Pancreas (tissue), 10 donors: Measurements from ENCODE around the gene DHH. TPM values are rescaled to one million over a fixed set of nuclear protein-coding genes. Genes with fewer than 3 reads are reported as not detected.

ENCODE experiments used
- ATAC-seq, 4 donors: fragments of 200-7000 bp; cut with Tn5 transposase; one replicate each; pipeline versions ENCODE4 v1.8.0 to v1.9.1; 2020; ENCODE audit warnings: mild to moderate bottlenecking in 4 of 4, moderate library complexity in 4 of 4
- DNase-seq, 6 donors: peaks; one replicate each; pipeline ENCODE4 v3.0.0-alpha.2; 2020
- FAIRE-seq: peaks from 2 replicates; lab custom pipeline; 2012; peaks lifted over from hg19 to GRCh38; lab: Jason Lieb, UNC
- H3K27ac ChIP-seq, 4 donors: fragments of 200-600 bp; sonication (generic); 1 replicate in 3 of 4; 2 replicates in 1 of 4; pipeline versions ENCODE4 v1.5.0 to v1.8.0; 2020
- H3K27me3 ChIP-seq, 4 donors: fragments of 200-600 bp; one replicate each; pipeline ENCODE4 v1.8.0; 2021
- H3K36me3 ChIP-seq, 3 donors: fragments of 200-600 bp; sonication (generic) in 1 of 3; one replicate each; pipeline versions ENCODE4 v1.5.0 to v1.8.0; 2020 to 2021
- H3K4me1 ChIP-seq, 3 donors: fragments of 200-600 bp; one replicate each; pipeline ENCODE4 v1.8.0; 2021
- H3K4me3 ChIP-seq, 4 donors: fragments of 200-600 bp; sonication (generic) in 2 of 4; one replicate each; pipeline versions ENCODE4 v1.5.0 to v1.8.0; 2020 to 2021
- H3K9me3 ChIP-seq, 4 donors: fragments of 200-600 bp; one replicate each; pipeline ENCODE4 v1.8.0; 2021
- CTCF ChIP-seq, 4 donors: fragments of 200-600 bp; sonication (generic) in 3 of 4; IDR thresholded peaks; one replicate each; pipeline versions ENCODE4 v1.5.0 to v1.8.0; 2021; ENCODE audit warnings: antibody characterized with exemption in 4 of 4
- WGBS, 2 donors: extraction: QIAGEN DNeasy Blood & Tissue Kit; methylation state at CpG; one replicate each; pipeline ENCODE4 v1.1.7; 2013; 5-methylcytosine and 5-hydroxymethylcytosine counted together
- intact Hi-C, 3 donors: fragments of 100-400 bp; cut with DNase I; formaldehyde crosslinking; loops; one replicate each; pipeline versions ENCODE4 v1.11.1 to v1.14.2; 2022
- polyA plus RNA-seq, 2 donors: library from polyadenylated mRNA; stranded (reverse); fragments of 200-250 nt; gene quantifications; one replicate each; pipeline ENCODE4 v1.2.3, GENCODE V29; 2013
- total RNA-seq, 6 donors: library from RNA; stranded (reverse); fragmentation: NEBNext Ultra II Directional in 4 of 6; extraction: Animal tissue kit (Norgen Biotek cat#: 25700) in 4 of 6; gene quantifications; one replicate each; pipeline versions ENCODE4 v1.2.1 to v1.2.4, GENCODE V29; 2021 to 2023
- donor health status: healthy with polysubstance abuse.
- donor health status: DM: no; HTN: no; CAD: no; lungs with moderate emphysema.
- donor health status: DM: no; HTN: no; CAD: no.
- donor health status: control.
- donor health status: control.
- donor health status: Bipolar disorder and iron deficiency.
- donor health status: DM: yes; HTN: yes; CAD: no.
- donor health status: DM: no; HTN: no; CAD: no.
- donor health status: DM: no; HTN: no; CAD: no.
- donor health status: DM: yes; HTN: yes; CAD: no.

The DHH gene
- total and polyA plus RNA-seq, 8 donors, result 0.03 to 0.53 (median 0.14) TPM; not detected in 1

GRCh38 chr12:49098035-49098451 lies 3.4 kb upstream of the DHH start:
- 65 to 78% methylated on average over 4 of the region's 4 CpGs for WGBS, 2 donors
- DNase-seq (peak in 3 of 6 donors; percentile 51 to 67 (median 56)), ATAC-seq (peak; percentile 49 to 79 (median 72)), FAIRE-seq (no peak)
- peaks cover 0 to 7% (median 0%) of the 10 kb centered on the region in 3 donors for H3K4me1 ChIP-seq
- H3K36me3 ChIP-seq, result peaks cover 0 to 29% (median 27%) of the 10 kb centered on the region in 3 donors
- TF ChIP-seq CTCF (IDR thresholded peaks at IDR 0.05), result peak; percentile 51 to 72 (median 67)
- intact Hi-C loops, result no loop called here
- H3K27me3 ChIP-seq, result no peaks in the 10 kb centered on the region
- no peak overlapping the region for H3K27ac ChIP-seq
- H3K4me3 ChIP-seq, result no peak overlapping the region
- no peaks in the 10 kb centered on the region for H3K9me3 ChIP-seq

GRCh38 chr12:49097381-49097780 lies 2.8 kb upstream of the DHH start:
- FAIRE-seq (no peak), ATAC-seq (peak in 2 of 4 donors; percentile 13 to 41), DNase-seq (no peak)
- H3K27ac ChIP-seq, result no peak overlapping the region
- 43 to 78% methylated on average over 3 of the region's 3 CpGs for WGBS, 2 donors
- H3K4me3 ChIP-seq, result no peak overlapping the region
- peaks cover 0 to 23% (median 22%) of the 10 kb centered on the region in 3 donors for H3K36me3 ChIP-seq
- peaks cover 0 to 3% (median 0%) of the 10 kb centered on the region in 4 donors for H3K27me3 ChIP-seq
- intact Hi-C loops, result no loop called here
- H3K9me3 ChIP-seq, result no peaks in the 10 kb centered on the region
- no peak for TF ChIP-seq CTCF (IDR thresholded peaks at IDR 0.05)
- H3K4me1 ChIP-seq, result peaks cover 0 to 7% (median 0%) of the 10 kb centered on the region in 3 donors

GRCh38 chr12:49094975-49095365 lies 369 bp upstream of the DHH start:
- no peak for TF ChIP-seq CTCF (IDR thresholded peaks at IDR 0.05)
- intact Hi-C loops, result no loop called here
- Histone ChIP-seq H3K4me1 (peaks cover 0 to 17% (median 2%) of the 10 kb centered on the region in 3 donors), H3K36me3 (peaks cover 0 to 5% (median under 1%) of the 10 kb centered on the region in 3 donors), H3K4me3 (no peak overlapping the region), H3K27me3 (peaks cover 0 to 14% (median 2%) of the 10 kb centered on the region in 4 donors), H3K27ac (no peak overlapping the region), H3K9me3 (no peaks in the 10 kb centered on the region)
- no peak for DNase-seq
- 64 to 79% methylated on average over 2 of the region's 2 CpGs for WGBS, 2 donors
- no peak for ATAC-seq
- no peak for FAIRE-seq

GRCh38 chr12:49093792-49094159 lies 825 bp downstream of the DHH start:
- no peak for FAIRE-seq
- WGBS, 2 donors, result 11% methylated on average over 9 of the region's 9 CpGs
- H3K27ac ChIP-seq, result no peak overlapping the region
- H3K4me3 ChIP-seq, result no peak overlapping the region
- intact Hi-C loops, result no loop called here
- TF ChIP-seq CTCF (IDR thresholded peaks at IDR 0.05), result no peak
- no peaks in the 10 kb centered on the region for H3K9me3 ChIP-seq
- ATAC-seq, result no peak
- DNase-seq, result no peak
- H3K4me1 ChIP-seq, result peaks cover 0 to 22% (median 6%) of the 10 kb centered on the region in 3 donors
- H3K36me3 ChIP-seq, result no peaks in the 10 kb centered on the region
- H3K27me3 ChIP-seq, result peaks cover 0 to 26% (median 4%) of the 10 kb centered on the region in 4 donors

- ATAC-seq (no peak), FAIRE-seq (no peak), DNase-seq (no peak)
- H3K27ac ChIP-seq, result no peak overlapping the region
- WGBS, 2 donors, result 38 to 46% methylated on average over 4 of the region's 4 CpGs
- no peaks in the 10 kb centered on the region for H3K36me3 ChIP-seq
- peaks cover 0 to 28% (median 4%) of the 10 kb centered on the region in 4 donors for H3K27me3 ChIP-seq
- TF ChIP-seq CTCF (IDR thresholded peaks at IDR 0.05), result no peak
- no peaks in the 10 kb centered on the region for H3K9me3 ChIP-seq
- intact Hi-C loops, result no loop called here
- no peak overlapping the region for H3K4me3 ChIP-seq
- peaks cover 0 to 22% (median 6%) of the 10 kb centered on the region in 3 donors for H3K4me1 ChIP-seq
Measured at GRCh38 chr12:49092816-49093406, 1.7 kb downstream of the DHH start.
